ENCODE measurements around the gene PLCB4.

The PLCB4 gene

DNA sequence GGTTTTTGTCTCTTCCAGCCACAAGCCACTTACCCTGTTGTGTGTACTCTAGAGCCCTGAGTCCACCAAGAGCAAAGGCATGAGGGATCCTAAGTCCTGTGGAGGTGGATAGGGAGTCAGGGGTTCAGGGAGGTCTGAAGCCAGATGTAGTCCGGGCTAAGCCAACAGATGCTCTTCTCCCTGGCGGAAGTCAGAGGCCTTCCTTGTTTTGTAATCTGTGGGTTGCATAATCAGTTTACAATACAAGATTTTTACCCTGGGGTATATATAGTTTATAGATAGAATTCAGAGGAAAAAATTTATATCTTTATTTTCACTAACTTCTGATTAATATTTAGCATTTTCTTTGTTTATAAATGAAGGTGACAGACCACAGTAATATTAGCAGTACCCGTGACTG, 454.7 kb downstream of the PLCB4 start:
- no peak for DNase-seq (ENCODE audit: low read depth)

Data from HS-27A (cell line).